Prostate gland (tissue), 2 donors: ENCODE measurements around the gene CARS1. TPM values are rescaled to one million over a fixed set of nuclear protein-coding genes. Genes with fewer than 3 reads are reported as not detected.

Source experiments
- DNase-seq: peaks from one replicate; pipeline ENCODE4 v3.0.0-alpha.2; 2019; ENCODE audit warnings: low spot score
- H3K27ac ChIP-seq, 2 donors: fragments of 200-600 bp; sonication (generic); 2 replicates each; pipeline ENCODE4 v1.5.1; 2017 to 2019
- H3K27me3 ChIP-seq: fragments of 200-600 bp; sonication (generic); replicated peaks from 2 replicates; pipeline ENCODE4 v1.5.1; 2019; ENCODE audit not compliant: insufficient read depth
- H3K36me3 ChIP-seq, 2 donors: fragments of 200-600 bp; sonication (generic); 1 replicate in 1 of 2; 2 replicates in 1 of 2; pipeline versions ENCODE4 v1.5.1 to v1.8.1; 2017 to 2019
- H3K4me1 ChIP-seq: fragments of 200-600 bp; sonication (generic); replicated peaks from 2 replicates; pipeline ENCODE4 v1.5.1; 2019
- H3K4me3 ChIP-seq, 2 donors: fragments of 200-600 bp; sonication (generic); 2 replicates each; pipeline ENCODE4 v1.5.1; 2017 to 2019
- H3K9me3 ChIP-seq: fragments of 200-600 bp; sonication (generic); 2 replicates; pipeline ENCODE4 v1.5.1; 2017
- CTCF ChIP-seq, 4 experiments: fragments of 200-600 bp in 2 of 4; fragments of 450-650 bp in 2 of 4; sonication (generic) in 2 of 4; IDR thresholded peaks; 1 replicate in 3 of 4; 2 replicates in 1 of 4; pipeline ENCODE4 v1.5.1; 2016 to 2019; ENCODE audit warnings: antibody characterized with exemption in 4 of 4, mild to moderate bottlenecking in 2 of 4, moderate library complexity in 2 of 4
- POLR2A ChIP-seq: fragments of 450-650 bp; IDR thresholded peaks from one replicate; pipeline ENCODE4 v1.6.1; 2016; ENCODE audit warnings: antibody characterized with exemption, mild to moderate bottlenecking
- POLR2AphosphoS5 ChIP-seq: sonication (generic); formaldehyde crosslinking; IDR thresholded peaks from one replicate; pipeline ENCODE4 v1.6.1; 2017; ENCODE audit warnings: antibody characterized with exemption
- WGBS: methylation state at CpG from one replicate; pipeline ENCODE4 v1.1.5; 2018; 5-methylcytosine and 5-hydroxymethylcytosine counted together
- intact Hi-C: fragments of 100-400 bp; cut with DNase I; formaldehyde crosslinking; loops from one replicate; pipeline ENCODE4 v1.14.2; 2022
- total RNA-seq, 2 donors: library from RNA; depleted of rRNA; stranded (reverse); fragments of >200 nt; gene quantifications; one replicate each; pipeline ENCODE4 v1.1.0, GENCODE V29; 2016

CARS1 gene
- total RNA-seq, 2 donors from 2014 or later: 25.6 to 28.9 TPM

DNA sequence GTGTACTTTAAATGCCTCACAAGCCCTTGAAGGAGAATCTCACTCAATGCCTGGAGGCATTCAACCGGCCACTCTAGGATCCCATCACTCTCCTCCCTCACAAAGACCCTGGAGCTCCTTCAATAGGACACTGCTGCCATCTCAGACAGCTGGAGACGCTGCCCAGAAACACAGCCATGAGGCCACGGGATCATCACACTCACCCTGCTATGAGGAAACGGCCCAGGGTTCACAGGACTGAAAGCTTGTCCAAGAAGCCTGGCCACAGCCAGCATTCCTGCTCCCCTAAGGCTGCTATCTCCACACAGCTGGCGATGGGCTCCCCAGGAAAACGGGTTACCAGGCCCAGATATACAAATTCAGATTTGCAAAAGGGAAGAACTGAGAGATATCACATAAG, 13.2 kb downstream of the CARS1 start:
- H3K9me3 ChIP-seq: no peaks in the 10 kb centered on the region
- no peak overlapping the region for H3K27ac ChIP-seq
- no peaks in the 10 kb centered on the region for H3K27me3 ChIP-seq
- no peak for TF ChIP-seq CTCF (IDR thresholded peaks at IDR 0.05)
- TF ChIP-seq POLR2A: no peak
- H3K4me3 ChIP-seq: no peak overlapping the region
- intact Hi-C loops: no loop called here
- no peaks in the 10 kb centered on the region for H3K36me3 ChIP-seq
- 78% methylated on average over 6 of the region's 6 CpGs for WGBS
- no peak for DNase-seq
- no peaks in the 10 kb centered on the region for H3K4me1 ChIP-seq

DNA sequence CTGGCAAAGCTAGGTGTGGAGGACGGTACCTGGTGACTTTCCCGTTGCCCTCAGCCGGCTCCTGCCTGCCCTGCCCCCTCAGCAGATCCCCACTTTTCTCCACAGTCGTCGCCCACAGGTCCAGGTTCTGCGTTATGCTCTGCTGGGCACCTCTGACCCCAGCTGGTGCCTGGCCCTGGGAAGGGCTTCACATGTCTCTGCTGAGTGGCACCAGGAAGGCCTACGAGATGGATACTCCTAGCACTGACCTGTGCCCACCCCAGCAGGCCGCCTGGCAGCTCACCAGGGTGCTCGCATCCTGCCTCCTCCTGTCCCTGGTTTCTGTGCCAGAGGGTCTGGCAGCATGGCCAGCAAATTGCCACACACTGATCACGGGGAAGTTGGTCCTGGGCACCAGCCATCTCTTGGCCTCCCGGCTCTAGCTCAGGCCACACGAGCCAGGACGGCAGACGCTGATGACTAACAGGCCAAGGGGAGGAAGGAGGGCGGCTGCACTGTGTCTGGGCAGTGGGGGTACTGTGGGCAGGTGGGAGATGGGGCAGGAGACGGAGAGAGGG, 13.8 kb downstream of the CARS1 start:
- H3K36me3 ChIP-seq: no peaks in the 10 kb centered on the region
- no peaks in the 10 kb centered on the region for H3K9me3 ChIP-seq
- 81% methylated on average over 16 of the region's 16 CpGs for WGBS
- H3K4me1 ChIP-seq: no peaks in the 10 kb centered on the region
- H3K27me3 ChIP-seq: no peaks in the 10 kb centered on the region
- intact Hi-C loops: no loop called here
- no peak for DNase-seq
- H3K4me3 ChIP-seq: no peak overlapping the region
- no peak overlapping the region for H3K27ac ChIP-seq
- TF ChIP-seq POLR2AphosphoS5 (no peak), POLR2A (no peak)

- no peak overlapping the region for H3K27ac ChIP-seq
- no peak overlapping the region for H3K4me3 ChIP-seq
- WGBS: 70% methylated on average over 10 of the region's 11 CpGs
- H3K36me3 ChIP-seq: no peaks in the 10 kb centered on the region
- no peaks in the 10 kb centered on the region for H3K27me3 ChIP-seq
- H3K4me1 ChIP-seq: no peaks in the 10 kb centered on the region
- intact Hi-C loops: no loop called here
- H3K9me3 ChIP-seq: no peaks in the 10 kb centered on the region
- TF ChIP-seq POLR2AphosphoS5: no peak
- no peak for TF ChIP-seq CTCF (IDR thresholded peaks at IDR 0.05)
- TF ChIP-seq POLR2A: no peak
- DNase-seq: no peak
These were observed 14.5 kb downstream of the CARS1 start for GRCh38 chr11:3042496-3043314.

DNA sequence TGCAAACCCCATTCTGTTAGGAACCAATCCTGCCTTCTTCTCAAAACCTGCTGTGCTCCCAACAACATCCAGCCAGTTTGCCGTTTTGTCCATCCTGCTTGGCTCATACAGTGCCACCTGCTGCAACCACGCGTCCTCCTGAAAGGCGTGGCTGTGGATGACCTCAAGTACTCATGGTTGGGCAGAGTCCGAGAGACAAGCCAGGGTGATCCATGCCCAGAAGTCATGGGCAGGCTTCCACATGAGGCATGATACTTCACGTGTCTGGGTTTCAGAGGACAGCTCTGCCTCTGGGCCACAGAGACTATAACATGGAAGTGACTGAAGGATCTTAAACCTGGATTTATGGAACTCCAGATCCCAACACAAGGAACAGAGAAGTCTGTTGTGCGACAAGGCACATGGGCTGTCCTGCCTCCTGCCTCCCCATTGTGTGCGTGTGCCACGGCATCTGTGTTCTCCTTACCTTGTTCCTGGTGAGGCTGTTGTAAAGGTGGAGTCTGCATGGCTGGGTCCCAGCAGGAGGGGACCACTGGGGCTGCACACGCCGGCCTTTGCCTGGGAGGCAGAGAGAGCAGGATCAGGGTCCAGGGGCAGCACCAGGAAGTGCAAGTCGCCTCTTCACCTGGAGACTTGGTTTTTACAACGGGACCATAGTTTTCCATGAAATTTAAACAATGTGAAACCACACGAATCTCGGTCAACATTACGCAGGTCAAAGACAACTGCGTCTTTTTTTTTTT, 15.4 kb downstream of the CARS1 start:
- TF ChIP-seq POLR2AphosphoS5: no peak
- no peak for TF ChIP-seq CTCF (IDR thresholded peaks at IDR 0.05)
- TF ChIP-seq POLR2A: no peak
- Histone ChIP-seq H3K9me3 (no peaks in the 10 kb centered on the region), H3K4me3 (no peak overlapping the region), H3K27me3 (no peaks in the 10 kb centered on the region), H3K36me3 (no peaks in the 10 kb centered on the region), H3K4me1 (no peaks in the 10 kb centered on the region), H3K27ac (no peak overlapping the region)
- DNase-seq: no peak
- 87% methylated on average over 17 of the region's 17 CpGs for WGBS
- intact Hi-C loops: loop anchor here (2.0 kb wide), 1 partner anchor 49 kb away; no protein-coding TSS in a partner anchor

DNA sequence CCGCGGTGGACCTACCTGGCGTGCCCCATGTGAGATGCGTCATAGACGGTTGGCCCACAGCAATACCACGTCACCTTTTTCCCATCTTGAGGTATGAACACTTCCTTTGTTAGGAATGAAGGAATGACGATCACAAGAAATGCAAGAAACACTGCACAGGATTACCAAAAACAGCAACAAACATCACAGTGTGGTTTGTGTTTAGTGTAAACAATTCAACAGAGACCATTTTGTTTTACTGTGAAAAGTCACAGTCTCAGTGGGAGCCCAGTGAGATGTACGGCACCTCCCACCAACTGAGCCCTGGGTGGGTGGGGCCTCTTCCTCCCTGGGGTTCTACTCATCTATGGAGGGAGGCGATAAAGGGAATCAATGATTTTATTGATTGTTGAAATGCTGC, 16.3 kb downstream of the CARS1 start:
- TF ChIP-seq POLR2AphosphoS5: no peak
- no peak for TF ChIP-seq POLR2A
- no peak for TF ChIP-seq CTCF (IDR thresholded peaks at IDR 0.05)
- intact Hi-C loops: loop anchor here (2.0 kb wide), 1 partner anchor 50 kb away; no protein-coding TSS in a partner anchor
- no peak overlapping the region for H3K4me3 ChIP-seq
- no peak overlapping the region for H3K27ac ChIP-seq
- no peaks in the 10 kb centered on the region for H3K9me3 ChIP-seq
- peaks cover 0 to 5% of the 10 kb centered on the region in 2 donors for H3K36me3 ChIP-seq
- no peak for DNase-seq
- no peaks in the 10 kb centered on the region for H3K4me1 ChIP-seq
- WGBS: 90% methylated on average over 9 of the region's 9 CpGs
- no peaks in the 10 kb centered on the region for H3K27me3 ChIP-seq
